NCI-H2029 (cell line): ENCODE results near the gene NME8.

Experiments used
- DNase-seq: peaks from one replicate; lab custom pipeline; 2025; lab: John Stamatoyannopoulos, UW

Gene NME8

GRCh38 chr7:37932543-37932942, 84.1 kb downstream of the NME8 start:
- no peak for DNase-seq

DNA sequence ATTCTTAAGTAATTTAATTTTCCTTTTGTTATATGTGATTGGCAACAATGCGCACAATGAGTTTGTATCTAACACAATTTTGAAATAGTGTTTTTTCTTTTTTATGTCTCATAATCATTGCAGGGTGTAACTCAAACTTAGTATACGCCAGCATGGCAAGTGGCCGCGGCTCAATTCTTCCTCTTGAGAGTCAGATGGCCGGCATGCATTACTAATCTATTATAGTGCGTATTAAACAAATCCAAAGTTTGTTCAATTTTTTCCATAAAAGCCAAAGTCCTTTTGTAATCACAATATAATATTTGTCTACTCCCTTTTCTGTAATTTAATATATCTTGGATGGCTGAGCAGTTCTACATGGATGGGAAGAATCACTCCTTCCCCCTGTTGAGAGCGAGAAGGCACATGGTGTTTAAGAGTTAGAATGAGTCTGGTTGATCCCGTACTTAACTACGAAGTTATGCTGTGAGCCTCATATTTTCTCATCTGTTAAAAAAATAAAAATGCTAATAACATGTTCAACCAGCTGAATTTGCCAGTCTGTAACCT, 84.7 kb downstream of the NME8 start:
- no peak for DNase-seq

DNA sequence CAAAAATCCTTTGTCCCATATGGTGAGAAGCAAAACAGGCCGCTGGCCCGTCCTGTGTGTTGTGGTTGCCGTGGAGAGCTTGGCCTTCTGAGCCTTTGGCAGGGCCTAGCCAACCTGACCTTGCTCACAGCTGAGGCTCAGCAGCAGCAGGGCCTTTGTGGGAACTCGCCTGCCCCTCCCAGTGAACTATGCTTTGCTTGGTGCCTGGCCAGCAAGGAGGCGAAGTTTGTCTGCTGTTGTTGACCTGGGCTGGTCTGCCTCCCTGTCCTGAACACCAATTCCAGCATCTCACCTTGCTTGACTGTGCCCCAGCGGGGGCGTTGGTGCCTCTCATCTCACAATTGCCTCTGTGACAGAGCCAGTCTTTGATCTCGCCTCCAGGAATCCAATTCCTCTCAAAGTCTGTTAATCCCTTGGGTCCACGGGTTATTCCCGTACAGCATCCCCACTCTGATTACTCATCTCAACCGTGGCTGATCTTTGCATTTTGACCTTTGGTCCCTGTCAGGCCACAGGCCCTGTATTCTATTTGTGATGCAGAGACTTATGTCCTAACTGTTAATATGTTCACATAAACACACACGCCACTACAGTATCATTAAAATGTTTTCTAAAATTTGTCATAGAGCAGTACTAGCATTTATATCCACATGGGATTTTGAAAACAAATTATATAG, 94.7 kb downstream of the NME8 start:
- no peak for DNase-seq

DNA sequence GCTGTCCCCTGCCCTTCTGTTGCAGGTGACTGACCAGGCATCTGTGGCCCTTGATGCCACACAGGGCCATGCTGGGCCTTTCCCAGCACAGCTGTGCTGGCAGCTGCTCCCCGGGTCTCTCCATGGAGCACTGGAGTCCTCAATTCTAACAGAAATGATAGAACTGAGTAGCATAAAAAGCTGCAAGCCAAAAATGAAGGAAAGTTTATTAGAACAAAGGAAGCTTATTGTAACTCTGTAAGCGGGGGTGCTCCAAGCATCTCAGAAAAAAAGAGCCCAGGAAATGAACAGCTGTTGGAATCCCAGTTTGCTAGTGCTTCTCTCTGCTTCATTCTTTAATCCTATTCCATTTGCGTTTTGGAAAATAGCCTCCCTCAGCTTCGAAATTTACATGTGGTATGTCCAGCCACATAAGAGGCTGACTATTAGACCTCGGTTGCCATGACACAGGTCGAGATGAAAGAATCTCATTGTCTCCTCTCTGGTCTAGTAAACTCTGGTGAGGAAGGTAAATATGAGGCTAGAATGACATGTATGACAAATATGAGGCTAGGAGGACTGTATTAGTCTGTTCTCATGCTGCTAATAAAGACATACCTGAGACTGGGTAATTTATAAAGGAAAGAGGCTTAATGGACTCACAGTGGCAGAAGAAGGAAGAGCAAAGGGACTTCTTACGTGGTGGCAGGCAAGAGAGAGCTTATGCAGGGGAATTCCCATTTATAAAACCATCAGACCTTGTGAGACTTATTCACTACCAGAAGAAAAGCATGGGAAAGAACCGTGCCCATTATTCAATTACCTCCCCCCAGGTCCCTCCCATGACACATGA, 95.7 kb downstream of the NME8 start:
- no peak for DNase-seq

DNA sequence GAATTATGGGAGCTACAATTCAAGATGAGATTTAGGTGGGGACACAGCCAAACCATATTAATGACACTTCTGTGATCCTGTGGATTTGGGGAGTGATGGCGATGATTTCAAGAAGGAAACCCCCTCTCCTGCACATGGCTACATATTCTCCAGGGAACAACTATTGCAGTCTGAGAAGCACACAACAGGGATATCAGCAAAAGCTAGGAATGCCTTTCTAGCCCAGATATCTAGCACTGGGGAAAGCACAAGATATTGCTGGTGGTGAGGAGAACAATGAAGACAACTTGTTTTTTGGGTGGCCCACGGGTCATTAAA, 96.3 kb downstream of the NME8 start:
- DNase-seq = no peak

GRCh38 chr7:37945336-37945735, 96.9 kb downstream of the NME8 start:
- no peak for DNase-seq

DNA sequence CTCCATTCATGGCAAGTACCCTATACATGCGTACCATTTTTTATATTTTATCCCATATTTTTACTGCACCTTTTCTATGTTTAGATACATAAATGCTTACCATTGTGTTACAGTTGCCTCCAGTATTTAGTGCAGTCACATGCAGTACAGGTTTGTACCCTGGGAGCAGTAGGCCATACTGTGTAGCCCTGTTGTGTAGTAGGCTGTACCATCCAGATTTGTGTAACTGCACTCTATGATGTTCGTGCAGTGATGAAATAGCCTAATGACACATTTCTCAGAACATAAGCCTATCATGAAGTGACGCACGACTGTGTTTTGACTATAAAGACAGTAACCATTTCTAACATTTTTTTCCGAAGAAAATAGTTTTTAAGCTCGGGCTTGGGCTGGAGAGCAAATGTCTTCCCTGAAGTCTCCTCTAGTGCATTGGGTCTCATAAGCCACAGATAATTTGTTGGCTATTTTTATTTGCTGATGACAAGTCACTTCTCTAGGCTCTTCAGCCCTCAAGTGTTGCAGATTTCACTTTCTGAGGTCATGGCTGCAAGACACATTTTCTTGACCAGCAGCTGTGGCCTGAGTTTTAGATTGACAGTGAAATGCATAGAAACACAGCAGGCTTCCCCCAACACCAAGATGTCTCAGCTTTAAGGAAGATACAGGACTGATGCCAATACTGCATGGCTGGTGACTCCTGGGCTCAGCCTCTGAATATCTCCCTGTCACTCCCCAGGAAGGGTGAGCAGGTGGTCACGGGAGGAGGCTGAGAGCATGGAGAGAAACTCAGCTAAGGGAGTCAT, 98.9 kb downstream of the NME8 start:
- DNase-seq = no peak

GRCh38 chr7:37947941-37948210, 99.5 kb downstream of the NME8 start:
- DNase-seq = no peak
